Measurements from ENCODE around the gene OR1L6.

Gene OR1L6

GRCh38 chr9:122719218-122719617 lies 22.9 kb upstream of the OR1L6 start:
- no peak for TF ChIP-seq CTCF (IDR thresholded peaks at IDR 0.05; ENCODE audit: low read depth, low read length, poor library complexity, severe bottlenecking)
- TF ChIP-seq EZH2phosphoT487 (IDR thresholded peaks at IDR 0.05; ENCODE audit: borderline replicate concordance, low read length): no peak
- Histone ChIP-seq H3K79me2 (ENCODE audit: control insufficient read depth, low read length) (no peaks in the 10 kb centered on the region), H3K9me2 (replicated peaks; ENCODE audit: control insufficient read depth, low read length) (no peaks in the 10 kb centered on the region), H3K27me3 (ENCODE audit: control insufficient read depth, low read length) (peaks cover 2% of the 10 kb centered on the region; the same call in 1 of the 2 replicates), H3K27ac (ENCODE audit: low read depth, low read length) (no peak overlapping the region), H3F3A (ENCODE audit: control insufficient read depth, insufficient read depth) (no peaks in the 10 kb centered on the region), H3K36me3 (ENCODE audit: control insufficient read depth, low read length) (no peaks in the 10 kb centered on the region), H3K4me2 (ENCODE audit: low read length) (no peak overlapping the region), H4K20me1 (ENCODE audit: control insufficient read depth, insufficient read depth, low read depth, low read length) (no peaks in the 10 kb centered on the region), H3K4me3 (ENCODE audit: low read length) (no peak overlapping the region), H3K9me3 (ENCODE audit: control insufficient read depth, insufficient read depth, low read length) (no peaks in the 10 kb centered on the region), H3K4me1 (ENCODE audit: control insufficient read depth, low read length) (no peaks in the 10 kb centered on the region)

- peaks cover 2% of the 10 kb centered on the region; the same call in 1 of the 2 replicates for H3K27me3 ChIP-seq (ENCODE audit: control insufficient read depth, low read length)
- H3K36me3 ChIP-seq (ENCODE audit: control insufficient read depth, low read length): no peaks in the 10 kb centered on the region
- no peaks in the 10 kb centered on the region for H3K4me1 ChIP-seq (ENCODE audit: control insufficient read depth, low read length)
- H3K9me2 ChIP-seq (replicated peaks; ENCODE audit: control insufficient read depth, low read length): no peaks in the 10 kb centered on the region
- no peak within 1 kb of the TSS for H3K4me3 ChIP-seq (ENCODE audit: low read length)
- H3K79me2 ChIP-seq (ENCODE audit: control insufficient read depth, low read length): no peaks in the 10 kb centered on the region
- no peaks in the 10 kb centered on the region for H3F3A ChIP-seq (ENCODE audit: control insufficient read depth, insufficient read depth)
- H3K27ac ChIP-seq (ENCODE audit: low read depth, low read length): no peak within 1 kb of the TSS
- no peak within 1 kb of the TSS for H3K4me2 ChIP-seq (ENCODE audit: low read length)
- H4K20me1 ChIP-seq (ENCODE audit: control insufficient read depth, insufficient read depth, low read depth, low read length): no peaks in the 10 kb centered on the region
- H3K9me3 ChIP-seq (ENCODE audit: control insufficient read depth, insufficient read depth, low read length): peaks cover 14% of the 10 kb centered on the region; the same call in 1 of the 2 replicates
- TF ChIP-seq EZH2phosphoT487 (IDR thresholded peaks at IDR 0.05; ENCODE audit: borderline replicate concordance, low read length): no peak
- no peak for TF ChIP-seq CTCF (IDR thresholded peaks at IDR 0.05; ENCODE audit: low read depth, low read length, poor library complexity, severe bottlenecking)
These were observed 18.4 kb upstream of the OR1L6 start, which contains the start of gene OR1L4 for GRCh38 chr9:122723690-122724089. OR1L4 (plus strand) TSS chr9:122723990; CDS start chr9:122723990, 0 bp downstream.

- Histone ChIP-seq H3K9me2 (replicated peaks; ENCODE audit: control insufficient read depth, low read length) (no peaks in the 10 kb centered on the region), H3K4me1 (ENCODE audit: control insufficient read depth, low read length) (no peaks in the 10 kb centered on the region), H4K20me1 (ENCODE audit: control insufficient read depth, insufficient read depth, low read depth, low read length) (no peaks in the 10 kb centered on the region), H3K27ac (ENCODE audit: low read depth, low read length) (no peak overlapping the region), H3K4me2 (ENCODE audit: low read length) (no peak overlapping the region), H3K9me3 (ENCODE audit: control insufficient read depth, insufficient read depth, low read length) (peaks cover 4% of the 10 kb centered on the region; the same call in 1 of the 2 replicates), H3F3A (ENCODE audit: control insufficient read depth, insufficient read depth) (no peaks in the 10 kb centered on the region), H3K36me3 (ENCODE audit: control insufficient read depth, low read length) (no peaks in the 10 kb centered on the region), H3K4me3 (ENCODE audit: low read length) (no peak overlapping the region), H3K79me2 (ENCODE audit: control insufficient read depth, low read length) (no peaks in the 10 kb centered on the region), H3K27me3 (ENCODE audit: control insufficient read depth, low read length) (no peaks in the 10 kb centered on the region; the same call in 1 of the 2 replicates)
- TF ChIP-seq CTCF (IDR thresholded peaks at IDR 0.05; ENCODE audit: low read depth, low read length, poor library complexity, severe bottlenecking) (no peak), EZH2phosphoT487 (IDR thresholded peaks at IDR 0.05; ENCODE audit: borderline replicate concordance, low read length) (no peak)
These were observed 12.7 kb downstream of the OR1L6 start for GRCh38 chr9:122754825-122755224.

Measured in DOHH2 (cell line).